ENCODE data around the gene ACVR1B.

Gene ACVR1B

GRCh38 chr12:51951843-51952722, 584 bp downstream of the ACVR1B start:
- TF ChIP-seq CTCF (IDR thresholded peaks at IDR 0.05; ENCODE audit: low read depth, low read length) (no peak), EZH2phosphoT487 (IDR thresholded peaks at IDR 0.05; ENCODE audit: low read depth) (no peak)
- Histone ChIP-seq H3K4me1 (ENCODE audit: low read length) (peaks cover 10% of the 10 kb centered on the region; the same call in 1 of the 2 replicates), H3K9ac (ENCODE audit: low read length) (peak overlapping the region; percentile 91), H3K79me2 (ENCODE audit: low read length) (no peaks in the 10 kb centered on the region; the same call in 1 of the 2 replicates), H3K9me3 (ENCODE audit: insufficient read depth, low read length) (no peaks in the 10 kb centered on the region), H3K27me3 (ENCODE audit: low read depth, low read length) (peaks cover 76% of the 10 kb centered on the region), H2AFZ (ENCODE audit: low read depth, low read length) (peak overlapping the region; percentile 84), H4K20me1 (ENCODE audit: insufficient read depth, low read length) (peaks cover 4% of the 10 kb centered on the region; the same call in 1 of the 2 replicates), H3K4me2 (ENCODE audit: low read length) (peak overlapping the region; percentile 99), H3K27ac (ENCODE audit: low read length) (no peak overlapping the region), H3K4me3 (ENCODE audit: low read length) (peak overlapping the region; percentile 95), H3K36me3 (replicated peaks; ENCODE audit: low read depth, low read length) (no peaks in the 10 kb centered on the region)

GRCh38 chr12:51953089-51953488, 1.6 kb downstream of the ACVR1B start:
- no peak for TF ChIP-seq EZH2phosphoT487 (IDR thresholded peaks at IDR 0.05; ENCODE audit: low read depth)
- no peak for TF ChIP-seq CTCF (IDR thresholded peaks at IDR 0.05; ENCODE audit: low read depth, low read length)
- Histone ChIP-seq H2AFZ (ENCODE audit: low read depth, low read length) (no peak overlapping the region), H3K9me3 (ENCODE audit: insufficient read depth, low read length) (no peaks in the 10 kb centered on the region), H3K4me1 (ENCODE audit: low read length) (peaks cover 10% of the 10 kb centered on the region; the same call in 1 of the 2 replicates), H3K4me3 (ENCODE audit: low read length) (no peak overlapping the region), H3K79me2 (ENCODE audit: low read length) (no peaks in the 10 kb centered on the region; the same call in 1 of the 2 replicates), H3K27ac (ENCODE audit: low read length) (no peak overlapping the region), H3K9ac (ENCODE audit: low read length) (no peak overlapping the region), H3K4me2 (ENCODE audit: low read length) (no peak overlapping the region), H3K36me3 (replicated peaks; ENCODE audit: low read depth, low read length) (no peaks in the 10 kb centered on the region), H3K27me3 (ENCODE audit: low read depth, low read length) (peaks cover 66% of the 10 kb centered on the region), H4K20me1 (ENCODE audit: insufficient read depth, low read length) (peaks cover 8% of the 10 kb centered on the region)

- TF ChIP-seq CTCF (IDR thresholded peaks at IDR 0.05; ENCODE audit: low read depth, low read length) (no peak), EZH2phosphoT487 (IDR thresholded peaks at IDR 0.05; ENCODE audit: low read depth) (no peak)
- H3K9me3 ChIP-seq (ENCODE audit: insufficient read depth, low read length) = no peaks in the 10 kb centered on the region
- H3K36me3 ChIP-seq (replicated peaks; ENCODE audit: low read depth, low read length) = no peaks in the 10 kb centered on the region
- no peak overlapping the region for H3K9ac ChIP-seq (ENCODE audit: low read length)
- no peak overlapping the region for H3K4me2 ChIP-seq (ENCODE audit: low read length)
- H3K4me1 ChIP-seq (ENCODE audit: low read length) = peaks cover 10% of the 10 kb centered on the region; the same call in 1 of the 2 replicates
- H2AFZ ChIP-seq (ENCODE audit: low read depth, low read length) = no peak overlapping the region
- H4K20me1 ChIP-seq (ENCODE audit: insufficient read depth, low read length) = peaks cover 9% of the 10 kb centered on the region
- no peak overlapping the region for H3K27ac ChIP-seq (ENCODE audit: low read length)
- H3K79me2 ChIP-seq (ENCODE audit: low read length) = no peaks in the 10 kb centered on the region; the same call in 1 of the 2 replicates
- H3K27me3 ChIP-seq (ENCODE audit: low read depth, low read length) = peaks cover 62% of the 10 kb centered on the region
- H3K4me3 ChIP-seq (ENCODE audit: low read length) = no peak overlapping the region
Observed at GRCh38 chr12:51953864-51954263, 2.4 kb downstream of the ACVR1B start.

DNA sequence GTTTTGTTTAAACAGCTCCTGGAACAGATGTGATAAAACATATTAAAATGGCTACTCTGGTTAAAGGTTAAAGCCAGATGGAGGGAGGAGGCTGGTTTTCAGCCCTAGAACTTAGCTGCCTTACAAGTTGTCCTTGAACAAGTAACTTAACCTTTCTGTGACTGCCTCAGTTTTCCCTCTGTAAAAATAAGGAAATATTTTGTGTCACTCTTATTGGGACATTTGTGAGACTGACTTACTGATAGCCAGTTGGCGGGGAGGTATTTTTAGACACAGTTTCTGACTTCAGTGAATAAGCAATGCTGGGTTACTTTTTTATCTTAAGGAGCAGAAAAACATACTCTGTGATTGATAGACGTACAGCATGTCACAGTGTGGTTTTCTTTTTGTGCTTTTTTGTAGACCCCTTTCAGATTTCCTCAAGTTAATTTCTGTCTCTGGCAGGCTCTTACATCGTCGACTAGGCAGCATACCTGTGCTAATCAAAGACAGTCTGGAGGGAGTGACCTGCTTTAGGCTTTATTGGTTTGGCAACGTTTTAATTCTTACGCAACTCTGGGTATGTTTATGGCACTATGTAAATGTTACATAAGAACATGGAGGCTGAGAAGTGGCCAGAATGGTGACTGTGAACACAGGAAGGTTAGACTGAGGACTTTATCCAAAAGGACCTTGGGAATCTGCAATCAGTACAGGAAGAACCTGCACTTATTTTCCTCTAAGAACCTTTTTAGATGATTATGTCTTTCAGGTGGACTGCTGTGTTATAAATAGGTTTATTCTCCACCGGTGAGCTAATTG, 3.3 kb downstream of the ACVR1B start:
- peaks cover 53% of the 10 kb centered on the region for H3K27me3 ChIP-seq (ENCODE audit: low read depth, low read length)
- no peak overlapping the region for H3K27ac ChIP-seq (ENCODE audit: low read length)
- H4K20me1 ChIP-seq (ENCODE audit: insufficient read depth, low read length) = peaks cover 9% of the 10 kb centered on the region
- no peak for TF ChIP-seq EZH2phosphoT487 (IDR thresholded peaks at IDR 0.05; ENCODE audit: low read depth)
- TF ChIP-seq CTCF (IDR thresholded peaks at IDR 0.05; ENCODE audit: low read depth, low read length) = no peak
- no peak overlapping the region for H3K9ac ChIP-seq (ENCODE audit: low read length)
- no peak overlapping the region for H3K4me3 ChIP-seq (ENCODE audit: low read length)
- no peaks in the 10 kb centered on the region; the same call in 1 of the 2 replicates for H3K79me2 ChIP-seq (ENCODE audit: low read length)
- H3K4me2 ChIP-seq (ENCODE audit: low read length) = no peak overlapping the region
- H3K36me3 ChIP-seq (replicated peaks; ENCODE audit: low read depth, low read length) = no peaks in the 10 kb centered on the region
- H2AFZ ChIP-seq (ENCODE audit: low read depth, low read length) = no peak overlapping the region
- H3K9me3 ChIP-seq (ENCODE audit: insufficient read depth, low read length) = no peaks in the 10 kb centered on the region
- peaks cover 14% of the 10 kb centered on the region; the same call in 1 of the 2 replicates for H3K4me1 ChIP-seq (ENCODE audit: low read length)

All from OCI-LY3 (cell line).